ENCODE results near the gene ACAA2.

The ACAA2 gene

DNA sequence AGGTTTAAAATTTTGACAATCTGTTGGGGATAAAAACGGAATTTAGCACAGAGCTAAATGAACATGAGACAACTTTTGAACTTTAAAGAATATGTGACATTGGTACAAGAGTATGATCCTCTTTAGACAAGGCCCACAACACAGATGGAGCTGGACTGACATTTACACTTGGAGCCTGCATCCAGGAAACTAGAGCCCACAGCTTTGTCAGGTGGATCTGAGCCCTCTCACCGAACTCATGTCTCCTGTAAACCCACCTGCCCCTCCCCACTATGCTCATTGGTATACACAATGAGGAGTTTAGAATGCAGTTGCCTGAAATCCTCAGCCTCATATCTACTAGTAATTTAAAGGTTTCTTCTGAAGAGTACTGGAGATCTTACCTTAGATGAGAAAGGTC, 22.1 kb upstream of the ACAA2 start:
- no peak overlapping the region for H3K27ac ChIP-seq (ENCODE audit: low read length)
- no peak overlapping the region for H3K9ac ChIP-seq (ENCODE audit: low read depth, low read length)
- no peak for ATAC-seq (ENCODE audit: insufficient read depth, low read depth)

DNA sequence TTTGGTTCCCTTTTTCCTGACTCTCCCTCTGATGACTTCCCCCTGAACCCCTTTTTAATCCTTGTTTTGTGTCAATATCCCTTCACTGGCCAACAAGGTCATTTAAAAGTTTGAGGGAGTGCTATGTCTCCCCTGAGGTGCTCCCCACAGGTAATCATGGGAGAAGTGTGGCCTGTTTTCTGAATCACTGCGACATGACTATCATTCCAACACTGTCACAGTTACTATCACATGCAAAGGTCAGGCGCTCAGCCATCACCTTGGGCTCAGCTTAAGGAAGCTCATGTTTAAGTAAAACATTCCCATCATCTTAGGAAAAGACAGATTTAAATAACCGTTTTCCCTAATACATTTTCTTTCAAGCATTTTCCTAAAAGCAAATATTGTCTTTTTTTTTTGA, 20.9 kb upstream of the ACAA2 start:
- H3K4me3 ChIP-seq (ENCODE audit: low read depth in 1 of 2, low read length in 2 of 2), result no peak overlapping the region
- TF ChIP-seq, protein P1, sequence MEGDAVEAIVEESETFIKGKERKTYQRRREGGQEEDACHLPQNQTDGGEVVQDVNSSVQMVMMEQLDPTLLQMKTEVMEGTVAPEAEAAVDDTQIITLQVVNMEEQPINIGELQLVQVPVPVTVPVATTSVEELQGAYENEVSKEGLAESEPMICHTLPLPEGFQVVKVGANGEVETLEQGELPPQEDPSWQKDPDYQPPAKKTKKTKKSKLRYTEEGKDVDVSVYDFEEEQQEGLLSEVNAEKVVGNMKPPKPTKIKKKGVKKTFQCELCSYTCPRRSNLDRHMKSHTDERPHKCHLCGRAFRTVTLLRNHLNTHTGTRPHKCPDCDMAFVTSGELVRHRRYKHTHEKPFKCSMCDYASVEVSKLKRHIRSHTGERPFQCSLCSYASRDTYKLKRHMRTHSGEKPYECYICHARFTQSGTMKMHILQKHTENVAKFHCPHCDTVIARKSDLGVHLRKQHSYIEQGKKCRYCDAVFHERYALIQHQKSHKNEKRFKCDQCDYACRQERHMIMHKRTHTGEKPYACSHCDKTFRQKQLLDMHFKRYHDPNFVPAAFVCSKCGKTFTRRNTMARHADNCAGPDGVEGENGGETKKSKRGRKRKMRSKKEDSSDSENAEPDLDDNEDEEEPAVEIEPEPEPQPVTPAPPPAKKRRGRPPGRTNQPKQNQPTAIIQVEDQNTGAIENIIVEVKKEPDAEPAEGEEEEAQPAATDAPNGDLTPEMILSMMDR (IDR thresholded peaks at IDR 0.05; ENCODE audit: borderline replicate concordance, extremely low read depth, low read length, poor library complexity, severe bottlenecking), result no peak
- TF ChIP-seq EZH2 (IDR thresholded peaks at IDR 0.05; ENCODE audit: borderline replicate concordance, low read depth, low read length, severe bottlenecking), result no peak
- no peak overlapping the region for H3K9ac ChIP-seq (ENCODE audit: low read depth, low read length)
- no peaks in the 10 kb centered on the region for H3K9me3 ChIP-seq (ENCODE audit: insufficient read depth, low read length, severe bottlenecking)
- no peaks in the 10 kb centered on the region for H3K4me1 ChIP-seq (ENCODE audit: insufficient read depth, low read length)
- no peaks in the 10 kb centered on the region for H4K20me1 ChIP-seq (ENCODE audit: insufficient read depth, low read length)
- no peak overlapping the region for H3K27ac ChIP-seq (ENCODE audit: low read length)
- H3K79me2 ChIP-seq (ENCODE audit: insufficient read depth, low read length), result no peaks in the 10 kb centered on the region
- H3K4me2 ChIP-seq (ENCODE audit: insufficient read depth, low read length), result no peak overlapping the region
- peaks cover 9% of the 10 kb centered on the region for H3K27me3 ChIP-seq (ENCODE audit: insufficient read depth, low read length, poor library complexity)
- DNase-seq (no peak), ATAC-seq (ENCODE audit: insufficient read depth, low read depth) (no peak)
- no peak overlapping the region for H2AFZ ChIP-seq (ENCODE audit: low read depth, low read length)
- H3K36me3 ChIP-seq (ENCODE audit: insufficient read depth, low read length), result no peaks in the 10 kb centered on the region

More for the DNA sequence above, 22.1 kb upstream of the ACAA2 start:
- TF ChIP-seq EZH2 (IDR thresholded peaks at IDR 0.05; ENCODE audit: borderline replicate concordance, low read depth, low read length, severe bottlenecking), result no peak
- TF ChIP-seq, protein P1 (IDR thresholded peaks at IDR 0.05; ENCODE audit: borderline replicate concordance, extremely low read depth, low read length, poor library complexity, severe bottlenecking), result no peak
- Histone ChIP-seq H3K79me2 (ENCODE audit: insufficient read depth, low read length) (no peaks in the 10 kb centered on the region), H3K4me2 (ENCODE audit: insufficient read depth, low read length) (no peak overlapping the region), H2AFZ (ENCODE audit: low read depth, low read length) (no peak overlapping the region), H3K36me3 (ENCODE audit: insufficient read depth, low read length) (no peaks in the 10 kb centered on the region), H4K20me1 (ENCODE audit: insufficient read depth, low read length) (no peaks in the 10 kb centered on the region), H3K9me3 (ENCODE audit: insufficient read depth, low read length, severe bottlenecking) (no peaks in the 10 kb centered on the region), H3K27me3 (ENCODE audit: insufficient read depth, low read length, poor library complexity) (peaks cover 9% of the 10 kb centered on the region), H3K4me3 (ENCODE audit: low read depth in 1 of 2, low read length in 2 of 2) (no peak overlapping the region), H3K4me1 (ENCODE audit: insufficient read depth, low read length) (no peaks in the 10 kb centered on the region)
- DNase-seq, result no peak

DNA sequence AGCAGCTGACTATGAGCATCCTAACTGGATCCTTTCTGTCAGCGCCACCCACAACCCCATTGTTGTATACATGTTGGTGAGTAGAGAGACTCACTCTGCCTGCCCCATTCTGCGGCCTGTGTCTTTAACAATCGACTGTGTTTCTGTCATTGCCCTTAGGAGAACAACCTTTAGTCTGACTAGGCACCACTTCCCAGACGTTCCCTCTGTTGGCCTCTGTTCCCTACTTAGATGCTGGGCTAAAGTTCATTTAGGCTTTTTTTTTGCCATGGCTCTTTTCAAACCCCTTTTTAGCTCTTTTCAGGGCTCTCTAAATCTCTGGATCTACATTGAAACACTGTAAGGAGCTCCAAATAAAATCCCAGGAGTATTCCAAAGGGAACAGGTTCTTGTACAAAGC, 20.5 kb upstream of the ACAA2 start:
- TF ChIP-seq, protein P1 (IDR thresholded peaks at IDR 0.05; ENCODE audit: borderline replicate concordance, extremely low read depth, low read length, poor library complexity, severe bottlenecking), result no peak
- no peak for TF ChIP-seq EZH2 (IDR thresholded peaks at IDR 0.05; ENCODE audit: borderline replicate concordance, low read depth, low read length, severe bottlenecking)
- H2AFZ ChIP-seq (ENCODE audit: low read depth, low read length), result no peak overlapping the region
- H3K4me3 ChIP-seq (ENCODE audit: low read depth in 1 of 2, low read length in 2 of 2), result no peak overlapping the region
- no peaks in the 10 kb centered on the region for H3K79me2 ChIP-seq (ENCODE audit: insufficient read depth, low read length)
- DNase-seq (no peak), ATAC-seq (ENCODE audit: insufficient read depth, low read depth) (no peak)
- peaks cover 9% of the 10 kb centered on the region for H3K27me3 ChIP-seq (ENCODE audit: insufficient read depth, low read length, poor library complexity)
- H3K4me1 ChIP-seq (ENCODE audit: insufficient read depth, low read length), result no peaks in the 10 kb centered on the region
- no peak overlapping the region for H3K27ac ChIP-seq (ENCODE audit: low read length)
- H3K9me3 ChIP-seq (ENCODE audit: insufficient read depth, low read length, severe bottlenecking), result no peaks in the 10 kb centered on the region
- H3K4me2 ChIP-seq (ENCODE audit: insufficient read depth, low read length), result no peak overlapping the region
- H3K9ac ChIP-seq (ENCODE audit: low read depth, low read length), result no peak overlapping the region
- H4K20me1 ChIP-seq (ENCODE audit: insufficient read depth, low read length), result no peaks in the 10 kb centered on the region
- H3K36me3 ChIP-seq (ENCODE audit: insufficient read depth, low read length), result no peaks in the 10 kb centered on the region

DNA sequence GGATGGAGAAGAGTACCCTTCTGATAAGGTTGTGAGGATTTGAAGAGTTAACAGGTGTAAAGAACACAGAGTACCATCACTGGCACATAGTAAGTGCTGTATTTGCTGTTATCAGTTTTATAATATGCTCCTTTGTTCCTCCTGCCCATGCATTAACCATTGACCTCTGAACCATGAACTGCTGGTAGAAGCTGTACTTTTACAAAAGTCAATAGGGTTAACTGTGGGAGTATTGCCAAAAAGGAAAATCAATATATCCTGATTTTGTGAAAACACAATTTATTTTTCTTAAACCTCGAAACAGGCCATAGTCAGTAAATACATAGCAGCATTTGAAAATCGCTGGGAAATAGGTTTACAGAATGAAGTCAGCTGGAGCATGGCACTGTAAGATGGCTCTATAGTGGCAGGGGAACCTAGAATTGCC, 18.9 kb upstream of the ACAA2 start:
- Histone ChIP-seq H3K4me1 (ENCODE audit: insufficient read depth, low read length) (no peaks in the 10 kb centered on the region), H4K20me1 (ENCODE audit: insufficient read depth, low read length) (no peaks in the 10 kb centered on the region), H3K27me3 (ENCODE audit: insufficient read depth, low read length, poor library complexity) (peaks cover 9% of the 10 kb centered on the region), H3K27ac (ENCODE audit: low read length) (no peak overlapping the region), H3K36me3 (ENCODE audit: insufficient read depth, low read length) (no peaks in the 10 kb centered on the region), H3K9me3 (ENCODE audit: insufficient read depth, low read length, severe bottlenecking) (no peaks in the 10 kb centered on the region), H3K4me2 (ENCODE audit: insufficient read depth, low read length) (no peak overlapping the region), H3K9ac (ENCODE audit: low read depth, low read length) (no peak overlapping the region), H3K4me3 (ENCODE audit: low read depth in 1 of 2, low read length in 2 of 2) (no peak overlapping the region), H2AFZ (ENCODE audit: low read depth, low read length) (no peak overlapping the region), H3K79me2 (ENCODE audit: insufficient read depth, low read length) (no peaks in the 10 kb centered on the region)
- ATAC-seq (ENCODE audit: insufficient read depth, low read depth) (no peak), DNase-seq (no peak)
- TF ChIP-seq EZH2 (IDR thresholded peaks at IDR 0.05; ENCODE audit: borderline replicate concordance, low read depth, low read length, severe bottlenecking), result no peak
- TF ChIP-seq, protein P1 (IDR thresholded peaks at IDR 0.05; ENCODE audit: borderline replicate concordance, extremely low read depth, low read length, poor library complexity, severe bottlenecking), result no peak
